H1 (cell line): Measurements from ENCODE around the gene KCNJ4. TPM values are rescaled to one million over a fixed set of nuclear protein-coding genes. Genes with fewer than 3 reads are reported as not detected.

ENCODE experiments used
- CTCF ChIA-PET: fragments of 300-600 bp; sonication (Branson Sonifier 250); formaldehyde crosslinking; loops from one replicate; lab custom pipeline; 2021; ENCODE audit not compliant: partially characterized antibody; lab: Charles Lee
- POLR2A ChIA-PET: fragments of 300-600 bp; sonication (Branson Sonifier 250); formaldehyde crosslinking; loops from one replicate; lab custom pipeline; 2021; ENCODE audit warnings: inconsistent platforms; ENCODE audit not compliant: partially characterized antibody; lab: Charles Lee
- DNase-seq, 2 experiments: peaks; one replicate each; pipeline versions ENCODE4 v3.0.0 to v3.0.0-alpha.2; 2010 to 2022; ENCODE audit warnings: low spot score in 2 of 2, low read depth in 1 of 2, mixed read lengths in 1 of 2
- FAIRE-seq: peaks from 2 replicates; lab custom pipeline; 2011; peaks lifted over from hg19 to GRCh38; lab: Jason Lieb, UNC
- H2AFZ ChIP-seq: 2 replicates; pipeline ENCODE4 v1.8.1; 2012; ENCODE audit warnings: low read length, inconsistent platforms
- H2AK5ac ChIP-seq: 2 replicates; pipeline ENCODE4 v1.6.1; 2013; ENCODE audit warnings: low read depth, low read length
- H2BK120ac ChIP-seq: replicated peaks from 2 replicates; pipeline ENCODE3; 2013; ENCODE audit warnings: low read depth, low read length, inconsistent platforms
- H2BK12ac ChIP-seq: 2 replicates; pipeline ENCODE4 v1.6.1; 2013; ENCODE audit warnings: low read depth, low read length
- H2BK15ac ChIP-seq: 2 replicates; pipeline ENCODE4 v1.6.1; 2013; ENCODE audit warnings: low read length
- H2BK20ac ChIP-seq: 2 replicates; pipeline ENCODE4 v1.6.1; 2013; ENCODE audit warnings: low read length
- H2BK5ac ChIP-seq: 2 replicates; pipeline ENCODE4 v1.6.1; 2013; ENCODE audit warnings: low read depth, low read length
- H3K14ac ChIP-seq: 2 replicates; pipeline ENCODE4 v1.6.1; 2013; ENCODE audit warnings: inconsistent platforms; ENCODE audit not compliant: insufficient read length
- H3K18ac ChIP-seq: 2 replicates; pipeline ENCODE4 v1.6.1; 2013; ENCODE audit warnings: low read length; ENCODE audit errors: extremely low read depth
- H3K23ac ChIP-seq: 2 replicates; pipeline ENCODE4 v1.6.1; 2013; ENCODE audit warnings: inconsistent platforms; ENCODE audit not compliant: insufficient read length
- H3K23me2 ChIP-seq: 2 replicates; pipeline ENCODE4 v1.6.1; 2013; ENCODE audit warnings: low read depth, low read length
- H3K27ac ChIP-seq: 2 replicates; pipeline ENCODE4 v1.6.1; 2011; ENCODE audit warnings: low read depth, low read length, inconsistent platforms
- H3K27me3 ChIP-seq, 4 experiments: replicated peaks in 1 of 4; 1 replicate in 1 of 4; 2 replicates in 3 of 4; pipeline versions ENCODE4 v1.6.1 to v1.8.1; 2011 to 2013; ENCODE audit warnings: low read length in 3 of 4, mild to moderate bottlenecking in 3 of 4, inconsistent platforms in 2 of 4, mixed read lengths in 2 of 4, moderate library complexity in 1 of 4; ENCODE audit not compliant: control insufficient read depth in 3 of 4, insufficient read depth in 3 of 4; ENCODE audit errors: extremely low read depth in 1 of 4
- H3K36me3 ChIP-seq, 4 experiments: 2 replicates each; pipeline versions ENCODE4 v1.6.1 to v1.8.1; 2011 to 2013; ENCODE audit warnings: mild to moderate bottlenecking in 4 of 4, low read length in 3 of 4, moderate library complexity in 2 of 4, control low read depth in 1 of 4, inconsistent platforms in 1 of 4; ENCODE audit not compliant: insufficient read depth in 4 of 4, control insufficient read depth in 2 of 4
- H3K4ac ChIP-seq: replicated peaks from 2 replicates; pipeline ENCODE3; 2013; ENCODE audit warnings: low read length, low read depth, mixed read lengths, inconsistent platforms; ENCODE audit not compliant: insufficient read length
- H3K4me1 ChIP-seq, 4 experiments: replicated peaks in 1 of 4; 1 replicate in 1 of 4; 2 replicates in 3 of 4; pipeline versions ENCODE4 v1.6.1 to v1.8.1; 2011 to 2013; ENCODE audit warnings: low read length in 3 of 4, inconsistent platforms in 2 of 4, mixed read lengths in 1 of 4; ENCODE audit not compliant: insufficient read depth in 4 of 4, control insufficient read depth in 3 of 4
- H3K4me2 ChIP-seq, 2 experiments: 2 replicates each; pipeline versions ENCODE4 v1.6.1 to v1.8.1; 2011 to 2013; ENCODE audit warnings: low read depth in 2 of 2, low read length in 2 of 2, control low read depth in 1 of 2, inconsistent platforms in 1 of 2, mild to moderate bottlenecking in 1 of 2; ENCODE audit not compliant: insufficient read depth in 1 of 2
- H3K4me3 ChIP-seq, 4 experiments: fragments of 200-600, 300-600 bp in 1 of 4; sonication (generic), shearing (Covaris generic), sonication (Bioruptor Twin) in 1 of 4; 2 replicates each; pipeline versions ENCODE4 v1.5.1 to v1.8.1; 2011 to 2016; ENCODE audit warnings: low read length in 4 of 4, low read depth in 3 of 4, control low read depth in 2 of 4, inconsistent platforms in 2 of 4, mild to moderate bottlenecking in 2 of 4, mixed read lengths in 1 of 4, moderate library complexity in 1 of 4; ENCODE audit not compliant: insufficient read depth in 2 of 4; ENCODE audit errors: extremely low read depth in 1 of 4
- H3K56ac ChIP-seq: replicated peaks from 2 replicates; pipeline ENCODE3; 2013; ENCODE audit warnings: low read depth, mild to moderate bottlenecking, mixed read lengths, low read length, inconsistent platforms; ENCODE audit not compliant: insufficient read length
- H3K79me1 ChIP-seq: 2 replicates; pipeline ENCODE4 v1.6.1; 2013; ENCODE audit warnings: low read depth, low read length, control low read depth
- H3K79me2 ChIP-seq, 2 experiments: 2 replicates each; pipeline versions ENCODE4 v1.6.1 to v1.8.1; 2012 to 2013; ENCODE audit warnings: low read length in 2 of 2, mild to moderate bottlenecking in 2 of 2, inconsistent platforms in 1 of 2; ENCODE audit not compliant: insufficient read depth in 2 of 2, control insufficient read depth in 1 of 2
- H3K9ac ChIP-seq, 4 experiments: replicated peaks in 1 of 4; 1 replicate in 1 of 4; 2 replicates in 3 of 4; pipeline versions ENCODE4 v1.6.1 to v1.8.1; 2011 to 2013; ENCODE audit warnings: low read depth in 3 of 4, low read length in 3 of 4, control low read depth in 2 of 4, mild to moderate bottlenecking in 2 of 4, moderate library complexity in 2 of 4, inconsistent platforms in 1 of 4; ENCODE audit errors: extremely low read depth in 1 of 4
- H3K9me3 ChIP-seq, 2 experiments: 2 replicates each; pipeline versions ENCODE4 v1.6.1 to v1.8.1; 2012 to 2013; ENCODE audit warnings: mild to moderate bottlenecking in 2 of 2, moderate library complexity in 2 of 2, control low read depth in 1 of 2, inconsistent platforms in 1 of 2, low read depth in 1 of 2, low read length in 1 of 2, mixed read lengths in 1 of 2; ENCODE audit not compliant: insufficient read depth in 2 of 2
- H4K20me1 ChIP-seq, 2 experiments: replicated peaks in 1 of 2; 2 replicates each; pipeline versions ENCODE3 to v1.8.1; 2011 to 2013; ENCODE audit warnings: inconsistent platforms in 2 of 2, low read length in 2 of 2, mild to moderate bottlenecking in 1 of 2; ENCODE audit not compliant: insufficient read depth in 2 of 2, control insufficient read depth in 1 of 2
- H4K5ac ChIP-seq: 2 replicates; pipeline ENCODE4 v1.6.1; 2013; ENCODE audit warnings: low read length, low read depth, mixed read lengths, inconsistent platforms; ENCODE audit not compliant: insufficient read length
- H4K8ac ChIP-seq: 2 replicates; pipeline ENCODE4 v1.8.0; 2013; ENCODE audit warnings: mild to moderate bottlenecking, moderate library complexity, low read length, inconsistent platforms; ENCODE audit not compliant: insufficient read depth; ENCODE audit errors: extremely low read depth
- H4K91ac ChIP-seq: replicated peaks from 2 replicates; pipeline ENCODE3; 2013; ENCODE audit warnings: low read length, mixed read lengths, inconsistent platforms; ENCODE audit not compliant: insufficient read length
- CREB1 ChIP-seq: IDR thresholded peaks from 2 replicates; pipeline ENCODE4 v1.6.1; 2012; ENCODE audit warnings: inconsistent platforms
- CTBP2 ChIP-seq: IDR thresholded peaks from 2 replicates; pipeline ENCODE4 v1.7.0; 2011; ENCODE audit warnings: borderline replicate concordance, mild to moderate bottlenecking, moderate library complexity, mixed read lengths, low read length; ENCODE audit not compliant: insufficient read depth, insufficient read length
- MAFK ChIP-seq: IDR thresholded peaks from 2 replicates; pipeline ENCODE4 v1.6.1; 2012; ENCODE audit warnings: low read depth, mild to moderate bottlenecking, improper control_type of control experiment, low read length
- NANOG ChIP-seq: IDR thresholded peaks from 2 replicates; pipeline ENCODE4 v1.6.1; 2011; ENCODE audit warnings: low read length, low read depth, mild to moderate bottlenecking, inconsistent platforms; ENCODE audit not compliant: insufficient read depth, poor library complexity, severe bottlenecking
- ZNF274 ChIP-seq: IDR thresholded peaks from 2 replicates; pipeline ENCODE4 v1.7.0; 2012; ENCODE audit warnings: low read length, borderline replicate concordance; ENCODE audit errors: extremely low read depth
- WGBS, 2 experiments: shearing (Covaris generic) in 1 of 2; methylation state at CpG; one replicate each; pipeline versions ENCODE4 v1.1.6 to v1.1.7; 2013 to 2015; ENCODE audit warnings: low lambda C conversion rate in 2 of 2, mixed read lengths in 2 of 2, inconsistent platforms in 1 of 2, low coverage in 1 of 2, missing lambda C conversion rate in 1 of 2; ENCODE audit not compliant: insufficient replicate concordance in 2 of 2, insufficient coverage in 1 of 2, insufficient read length in 1 of 2; ENCODE audit errors: extremely low coverage in 1 of 2, missing lambda C conversion rate in 1 of 2; 5-methylcytosine and 5-hydroxymethylcytosine counted together
- polyA plus RNA-seq, 7 experiments: library from polyadenylated mRNA; depleted of rRNA in 3 of 7; stranded (reverse) in 5 of 7; unstranded in 2 of 7; fragments of >200 nt in 5 of 7; fragments of 200-250 nt in 2 of 7; gene quantifications; 1 replicate in 5 of 7; 2 replicates in 1 of 7; 4 replicates in 1 of 7; pipeline versions ENCODE4 v1.2.1 to v1.2.3, GENCODE V29; 2011 to 2013; ENCODE audit warnings: missing spikeins in 2 of 7, mixed read lengths in 2 of 7
- total RNA-seq: library from RNA; stranded (reverse); fragmentation: NEBNext Ultra II Directional; extraction: Animal tissue kit (Norgen Biotek cat#: 25700); gene quantifications from 2 replicates; pipeline ENCODE4 v1.2.1, GENCODE V29; 2021

The KCNJ4 gene
- total and polyA plus RNA-seq, 2 of the 8 experiments (the other 6 are each of a cell fraction or from before 2014, with no cell fraction given), result 1.4 to 2.2 TPM

- 85% methylated on average over 10 of the region's 10 CpGs; no CpG with 5 or more reads in 1 of the 2 experiments for WGBS, 2 experiments
- H2BK120ac ChIP-seq, result no peak overlapping the region
- no peak overlapping the region for H2AK5ac ChIP-seq
- H4K20me1 ChIP-seq, result peaks cover 0 to 1% of the 10 kb centered on the region in 2 experiments
- no peak overlapping the region for H3K4me2 ChIP-seq
- TF ChIP-seq ZNF274 (no peak), CTBP2 (no peak), NANOG (no peak), MAFK (no peak), CREB1 (no peak)
- no peaks in the 10 kb centered on the region for H3K9me3 ChIP-seq
- 0 out of 2 replicates have a peak overlapping the region, but pooled peaks have one; percentile 32 for H2BK20ac ChIP-seq
- CTCF ChIA-PET, result no interaction called here
- H2BK12ac ChIP-seq, result no peak overlapping the region
- POLR2A ChIA-PET, result interaction anchor here (1.7 to 40.8 kb wide), 3 partner anchors 1 to 33 kb away, joined by 4 to 1102 read pairs (median 1102); partner anchors contain the start of gene KDELR3
- no peak overlapping the region; the same call in 1 of the 2 replicates for H3K18ac ChIP-seq
- no peak overlapping the region for H3K4ac ChIP-seq
- H3K4me3 ChIP-seq, result no peak overlapping the region
- no peaks in the 10 kb centered on the region for H3K36me3 ChIP-seq
- no peak overlapping the region for H4K91ac ChIP-seq
- peak overlapping the region; percentile 23; the same call in 1 of the 2 replicates for H3K27ac ChIP-seq
- no peak overlapping the region for H3K14ac ChIP-seq
- peaks cover 0 to 3% (median 0%) of the 10 kb centered on the region in 4 experiments; a peak in 1 of 7 replicates for H3K4me1 ChIP-seq
- H3K23ac ChIP-seq, result no peak overlapping the region
- H4K8ac ChIP-seq, result no peak overlapping the region
- H2AFZ ChIP-seq, result no peak overlapping the region
- no peak overlapping the region; the same call in 1 of the 2 replicates for H2BK5ac ChIP-seq
- H3K79me1 ChIP-seq, result no peaks in the 10 kb centered on the region
- DNase-seq (no peak), FAIRE-seq (no peak)
- peaks cover 0 to 3% (median under 1%) of the 10 kb centered on the region in 4 experiments; a peak in 2 of 7 replicates for H3K27me3 ChIP-seq
- H3K23me2 ChIP-seq, result no peaks in the 10 kb centered on the region
- H4K5ac ChIP-seq, result no peak overlapping the region
- no peak overlapping the region; a peak in 1 of 7 replicates for H3K9ac ChIP-seq
- H3K79me2 ChIP-seq, result no peaks in the 10 kb centered on the region
- H3K56ac ChIP-seq, result no peak overlapping the region
- H2BK15ac ChIP-seq, result 0 out of 2 replicates have a peak overlapping the region, but pooled peaks have one; percentile 72
These were observed 19.1 kb upstream of the KCNJ4 start for GRCh38 chr22:38474003-38474607.
